Uterus (tissue), 2 donors: Measurements from ENCODE around the gene SMIM21.

Experiments used
- POLR2A ChIP-seq, 2 donors: fragments of 450-650 bp; IDR thresholded peaks; one replicate each; pipeline ENCODE4 v1.6.1; 2016; ENCODE audit warnings: antibody characterized with exemption in 2 of 2, mild to moderate bottlenecking in 1 of 2, moderate library complexity in 1 of 2
- TF ChIP-seq, protein P1 (sequence below), 4 experiments: fragments of 200-600 bp in 2 of 4; fragments of 450-650 bp in 2 of 4; sonication (generic) in 2 of 4; IDR thresholded peaks; one replicate each; pipeline ENCODE4 v1.5.1; 2016 to 2019; ENCODE audit warnings: antibody characterized with exemption in 4 of 4, mild to moderate bottlenecking in 2 of 4, moderate library complexity in 1 of 4

DNA sequence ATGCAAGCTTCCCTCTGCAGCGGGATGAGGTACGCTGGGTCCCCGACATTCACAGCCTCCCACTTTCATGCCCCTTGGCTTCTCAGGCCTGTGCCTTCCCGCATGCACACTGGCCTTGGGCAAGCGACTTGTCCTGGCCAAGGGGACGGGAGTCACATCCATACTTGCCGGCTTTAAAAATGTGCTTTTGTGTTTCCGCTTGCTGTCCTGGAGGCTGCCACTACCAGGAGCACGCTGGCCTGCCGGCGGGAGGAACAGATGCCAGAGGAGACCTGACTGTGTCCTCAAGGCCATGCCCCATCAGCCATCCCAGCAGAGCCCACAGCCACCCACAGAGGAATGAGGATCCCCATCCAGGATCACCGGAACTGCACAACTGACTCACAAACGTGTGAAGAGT, 36.9 kb upstream of the SMIM21 start:
- TF ChIP-seq, protein P1, sequence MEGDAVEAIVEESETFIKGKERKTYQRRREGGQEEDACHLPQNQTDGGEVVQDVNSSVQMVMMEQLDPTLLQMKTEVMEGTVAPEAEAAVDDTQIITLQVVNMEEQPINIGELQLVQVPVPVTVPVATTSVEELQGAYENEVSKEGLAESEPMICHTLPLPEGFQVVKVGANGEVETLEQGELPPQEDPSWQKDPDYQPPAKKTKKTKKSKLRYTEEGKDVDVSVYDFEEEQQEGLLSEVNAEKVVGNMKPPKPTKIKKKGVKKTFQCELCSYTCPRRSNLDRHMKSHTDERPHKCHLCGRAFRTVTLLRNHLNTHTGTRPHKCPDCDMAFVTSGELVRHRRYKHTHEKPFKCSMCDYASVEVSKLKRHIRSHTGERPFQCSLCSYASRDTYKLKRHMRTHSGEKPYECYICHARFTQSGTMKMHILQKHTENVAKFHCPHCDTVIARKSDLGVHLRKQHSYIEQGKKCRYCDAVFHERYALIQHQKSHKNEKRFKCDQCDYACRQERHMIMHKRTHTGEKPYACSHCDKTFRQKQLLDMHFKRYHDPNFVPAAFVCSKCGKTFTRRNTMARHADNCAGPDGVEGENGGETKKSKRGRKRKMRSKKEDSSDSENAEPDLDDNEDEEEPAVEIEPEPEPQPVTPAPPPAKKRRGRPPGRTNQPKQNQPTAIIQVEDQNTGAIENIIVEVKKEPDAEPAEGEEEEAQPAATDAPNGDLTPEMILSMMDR (IDR thresholded peaks at IDR 0.05): no peak
- no peak for TF ChIP-seq POLR2A (IDR thresholded peaks at IDR 0.05)
